Kidney epithelial cell (primary cell): ENCODE data around the gene ADAMTS6. TPM values are rescaled to one million over a fixed set of nuclear protein-coding genes. Genes with fewer than 3 reads are reported as not detected.

Source experiments
- DNase-seq: peaks from one replicate; pipeline ENCODE4 v3.0.0-alpha.2; 2010; ENCODE audit warnings: low read depth
- H3K27me3 ChIP-seq: 2 replicates; pipeline ENCODE4 v1.6.0; 2011; ENCODE audit warnings: low read length; ENCODE audit not compliant: control insufficient read depth, insufficient read depth
- H3K36me3 ChIP-seq: 2 replicates; pipeline ENCODE4 v1.5.1; 2011; ENCODE audit warnings: low read length; ENCODE audit not compliant: control insufficient read depth, insufficient read depth
- H3K4me3 ChIP-seq: 2 replicates; pipeline ENCODE4 v1.5.1; 2011; ENCODE audit warnings: low read depth, mild to moderate bottlenecking, control low read depth, low read length
- total RNA-seq: library from RNA; depleted of rRNA; stranded (reverse); fragments of >200 nt; gene quantifications from 2 replicates; pipeline ENCODE4 v1.2.3, GENCODE V29; 2015
- TF ChIP-seq, protein P1 (sequence below): IDR thresholded peaks from 2 replicates; pipeline ENCODE4 v1.5.1; 2011; ENCODE audit warnings: mild to moderate bottlenecking, moderate library complexity, low read length, control low read depth, inconsistent platforms; ENCODE audit not compliant: insufficient read depth, poor library complexity, severe bottlenecking

The ADAMTS6 gene
- total RNA-seq, 1 donor from 2014 or later: 15.3 TPM

DNA sequence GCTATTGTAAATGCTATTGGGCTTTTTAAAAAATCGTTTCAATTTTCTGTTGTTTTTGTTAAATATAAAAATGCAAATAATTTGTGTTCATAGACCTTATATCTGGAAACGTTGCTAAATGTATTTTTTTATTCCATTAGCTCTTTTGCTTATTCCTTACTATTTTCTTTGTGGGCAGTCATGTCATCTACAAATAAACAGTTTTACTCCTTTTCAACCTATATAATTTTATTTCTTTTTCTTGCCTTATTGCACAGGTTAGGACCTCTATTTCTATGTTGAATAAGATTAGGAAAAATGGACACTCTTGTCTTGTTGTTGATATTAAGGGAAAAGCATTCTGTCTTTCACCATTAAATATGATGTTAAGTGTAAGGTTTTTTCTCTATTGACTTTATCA is 364.2 kb downstream of the ADAMTS6 start:
- Histone ChIP-seq H3K4me3 (no peak overlapping the region), H3K27me3 (no peaks in the 10 kb centered on the region), H3K36me3 (no peaks in the 10 kb centered on the region)
- TF ChIP-seq, protein P1, sequence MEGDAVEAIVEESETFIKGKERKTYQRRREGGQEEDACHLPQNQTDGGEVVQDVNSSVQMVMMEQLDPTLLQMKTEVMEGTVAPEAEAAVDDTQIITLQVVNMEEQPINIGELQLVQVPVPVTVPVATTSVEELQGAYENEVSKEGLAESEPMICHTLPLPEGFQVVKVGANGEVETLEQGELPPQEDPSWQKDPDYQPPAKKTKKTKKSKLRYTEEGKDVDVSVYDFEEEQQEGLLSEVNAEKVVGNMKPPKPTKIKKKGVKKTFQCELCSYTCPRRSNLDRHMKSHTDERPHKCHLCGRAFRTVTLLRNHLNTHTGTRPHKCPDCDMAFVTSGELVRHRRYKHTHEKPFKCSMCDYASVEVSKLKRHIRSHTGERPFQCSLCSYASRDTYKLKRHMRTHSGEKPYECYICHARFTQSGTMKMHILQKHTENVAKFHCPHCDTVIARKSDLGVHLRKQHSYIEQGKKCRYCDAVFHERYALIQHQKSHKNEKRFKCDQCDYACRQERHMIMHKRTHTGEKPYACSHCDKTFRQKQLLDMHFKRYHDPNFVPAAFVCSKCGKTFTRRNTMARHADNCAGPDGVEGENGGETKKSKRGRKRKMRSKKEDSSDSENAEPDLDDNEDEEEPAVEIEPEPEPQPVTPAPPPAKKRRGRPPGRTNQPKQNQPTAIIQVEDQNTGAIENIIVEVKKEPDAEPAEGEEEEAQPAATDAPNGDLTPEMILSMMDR: no peak
- no peak for DNase-seq

DNA sequence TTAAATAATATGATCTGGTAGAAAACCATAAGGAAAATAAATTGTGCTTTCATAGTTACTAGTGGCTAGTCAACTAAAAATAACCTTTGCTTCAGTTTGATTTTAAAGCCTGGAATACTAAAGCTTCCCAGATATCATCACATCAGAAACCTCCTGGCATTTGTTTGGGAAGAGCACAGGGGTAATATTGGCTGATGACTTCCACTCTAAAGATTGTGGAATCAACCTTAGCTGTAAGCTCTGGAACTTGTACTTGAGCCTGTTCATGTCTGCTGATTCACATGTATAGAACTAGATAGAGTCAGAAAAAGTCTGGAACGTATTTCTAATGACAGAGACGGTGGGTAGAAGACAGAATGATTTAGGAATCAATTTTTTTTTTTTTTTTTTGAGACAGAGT is 367.9 kb downstream of the ADAMTS6 start:
- DNase-seq: no peak
- no peaks in the 10 kb centered on the region for H3K27me3 ChIP-seq
- no peak overlapping the region for H3K4me3 ChIP-seq
- H3K36me3 ChIP-seq: no peaks in the 10 kb centered on the region
- TF ChIP-seq, protein P1: no peak

DNA sequence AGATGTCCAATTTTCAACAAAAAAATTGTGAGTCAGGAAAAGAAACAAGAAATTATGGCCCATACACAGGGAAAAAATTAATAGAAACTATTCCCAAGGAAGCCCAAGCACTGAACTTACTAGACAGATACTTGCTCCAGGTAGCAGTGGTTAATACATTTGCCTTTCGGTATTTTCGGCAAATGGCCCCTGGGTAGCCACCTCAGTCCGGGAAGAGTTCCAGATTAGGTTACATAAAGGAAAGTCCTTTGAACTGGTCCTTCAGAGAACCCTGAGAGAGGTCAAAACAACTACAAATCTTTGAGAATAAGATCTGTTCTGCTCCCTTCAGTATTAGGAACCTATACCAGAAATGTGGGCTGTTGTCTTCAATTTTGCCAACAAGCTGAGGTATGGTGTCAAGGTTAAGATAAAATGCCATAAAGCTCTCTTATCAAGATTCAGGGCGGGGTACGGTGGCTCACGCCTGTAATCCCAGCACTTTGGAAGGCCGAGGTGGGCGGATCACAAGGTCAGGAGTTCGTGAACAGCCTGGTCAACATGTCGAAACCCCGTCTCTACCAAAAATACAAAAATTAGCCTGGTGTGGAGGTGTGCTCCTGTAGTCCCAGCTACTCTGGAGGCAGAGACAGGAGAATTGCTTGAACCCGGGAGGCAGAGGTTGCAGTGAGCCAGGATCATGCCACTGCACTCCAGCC is 369.6 kb downstream of the ADAMTS6 start:
- no peaks in the 10 kb centered on the region for H3K27me3 ChIP-seq
- no peaks in the 10 kb centered on the region for H3K36me3 ChIP-seq
- TF ChIP-seq, protein P1: no peak
- no peak overlapping the region for H3K4me3 ChIP-seq
- DNase-seq: no peak

DNA sequence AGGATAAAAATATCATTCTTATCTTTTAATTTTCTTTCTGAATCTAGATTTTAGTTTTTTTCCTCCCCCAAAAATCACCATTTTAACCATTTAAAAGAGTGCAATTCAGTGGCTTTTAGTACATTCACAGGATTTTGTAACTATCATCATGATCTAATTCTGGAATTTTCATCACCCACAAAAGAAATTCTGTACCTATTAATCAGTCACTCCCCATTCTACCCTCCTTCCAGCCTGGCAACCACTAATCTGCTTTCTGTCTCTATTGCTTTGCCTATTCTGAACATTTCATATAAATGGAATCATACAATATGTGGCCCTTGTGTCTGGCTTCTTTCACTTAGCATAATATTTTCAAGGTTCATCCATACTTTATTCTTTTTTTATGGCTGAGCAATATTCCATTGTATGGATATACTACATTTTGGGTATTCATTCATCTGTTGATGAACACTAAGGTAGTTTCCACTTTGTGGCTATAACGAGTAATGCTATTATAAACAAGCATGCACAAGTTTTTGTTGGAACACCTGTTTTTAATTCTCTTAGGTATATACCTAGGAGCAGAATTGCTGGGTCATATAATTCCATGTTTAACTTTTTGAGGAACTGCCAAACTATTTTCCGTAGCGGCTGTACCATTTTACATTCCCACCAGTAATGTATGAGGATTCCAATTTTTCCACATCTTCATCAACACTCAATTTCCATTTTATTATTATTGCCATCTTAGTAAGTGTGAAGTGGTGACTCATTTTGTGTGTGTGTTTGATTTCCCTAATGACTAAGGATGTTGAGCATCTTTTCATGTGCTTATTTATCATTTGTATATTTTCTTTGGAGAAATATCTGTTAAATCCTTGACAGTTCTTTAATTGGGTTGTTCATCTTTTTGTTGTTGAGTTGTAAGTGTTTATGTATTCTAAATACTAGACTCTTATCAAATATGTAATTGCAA is 372.7 kb downstream of the ADAMTS6 start:
- no peak for DNase-seq
- no peaks in the 10 kb centered on the region for H3K36me3 ChIP-seq
- no peak overlapping the region for H3K4me3 ChIP-seq
- no peaks in the 10 kb centered on the region for H3K27me3 ChIP-seq
- TF ChIP-seq, protein P1: no peak

DNA sequence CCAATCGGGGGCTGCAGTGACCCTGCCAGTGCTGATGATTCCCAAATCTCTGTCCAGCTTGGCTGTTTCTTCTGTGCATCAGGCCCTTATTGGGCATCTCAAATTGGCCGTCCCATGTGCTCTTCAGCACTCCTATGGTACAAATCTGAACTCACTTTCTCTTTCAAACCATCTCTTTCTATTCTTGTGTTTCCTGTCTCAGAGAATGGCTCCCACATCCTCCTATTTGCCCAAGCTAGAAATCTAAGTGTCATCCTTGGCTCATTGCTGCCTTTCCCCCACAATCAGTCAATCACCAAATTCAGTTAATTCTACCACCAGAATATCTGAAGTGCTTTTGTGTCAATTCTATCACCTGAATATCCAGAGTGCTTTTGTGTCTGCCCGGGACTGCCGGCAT is 376.4 kb downstream of the ADAMTS6 start:
- H3K36me3 ChIP-seq: no peaks in the 10 kb centered on the region
- no peaks in the 10 kb centered on the region for H3K27me3 ChIP-seq
- TF ChIP-seq, protein P1: no peak
- no peak for DNase-seq
- H3K4me3 ChIP-seq: no peak overlapping the region
